Smooth muscle cell (in vitro differentiated cells): Measurements from ENCODE around the gene TMEM247. TPM values are rescaled to one million over a fixed set of nuclear protein-coding genes. Genes with fewer than 3 reads are reported as not detected.

Experiments
- DNase-seq: peaks from one replicate; lab custom pipeline; 2025; ENCODE audit not compliant: unreplicated experiment; lab: John Stamatoyannopoulos, UW
- H2AFZ ChIP-seq: fragments of 200-600 bp; sonication (generic); 2 replicates; pipeline ENCODE4 v1.6.0; 2016; ENCODE audit warnings: antibody characterized with exemption, low read depth, mild to moderate bottlenecking
- H3F3A ChIP-seq: fragments of 200-600 bp; sonication (generic); 2 replicates; pipeline ENCODE4 v1.6.0; 2017; ENCODE audit warnings: antibody characterized with exemption, low read depth
- H3K27ac ChIP-seq: fragments of 200-600 bp; sonication (generic); 2 replicates; pipeline ENCODE4 v1.5.1; 2016; ENCODE audit warnings: low read depth, mild to moderate bottlenecking
- H3K27me3 ChIP-seq: fragments of 200-600 bp; sonication (generic); 2 replicates; pipeline ENCODE4 v1.6.1; 2016; ENCODE audit warnings: low read depth, mild to moderate bottlenecking
- H3K36me3 ChIP-seq: fragments of 200-600 bp; sonication (generic); 2 replicates; pipeline ENCODE4 v1.5.1; 2016; ENCODE audit warnings: low read depth
- H3K4me1 ChIP-seq: fragments of 200-600 bp; sonication (generic); 2 replicates; pipeline ENCODE4 v1.5.1; 2016; ENCODE audit warnings: low read depth
- H3K4me2 ChIP-seq: fragments of 200-600 bp; sonication (generic); 2 replicates; pipeline ENCODE4 v1.6.0; 2016; ENCODE audit warnings: mild to moderate bottlenecking
- H3K4me3 ChIP-seq: fragments of 200-600 bp; sonication (generic); 2 replicates; pipeline ENCODE4 v1.5.1; 2016; ENCODE audit warnings: mild to moderate bottlenecking
- H3K79me2 ChIP-seq: fragments of 200-600 bp; sonication (generic); 2 replicates; pipeline ENCODE4 v1.6.0; 2016; ENCODE audit warnings: low read depth, mild to moderate bottlenecking
- H3K9ac ChIP-seq: fragments of 200-600 bp; sonication (generic); 2 replicates; pipeline ENCODE4 v1.6.0; 2016; ENCODE audit warnings: low read depth
- H3K9me3 ChIP-seq: fragments of 200-600 bp; sonication (generic); replicated peaks from 2 replicates; pipeline ENCODE4 v1.5.1; 2016; ENCODE audit warnings: low read depth
- H4K20me1 ChIP-seq: fragments of 200-600 bp; sonication (generic); 2 replicates; pipeline ENCODE4 v1.6.0; 2016; ENCODE audit warnings: low read depth
- WGBS: methylation state at CpG from one replicate; pipeline ENCODE4 v1.1.7; 2016; ENCODE audit warnings: low lambda C conversion rate; 5-methylcytosine and 5-hydroxymethylcytosine counted together
- polyA plus RNA-seq: library from polyadenylated mRNA; unstranded; fragments of >200 nt; fragmentation: Nextera tagmentation; extraction: Ambion mirVana; gene quantifications from 2 replicates; pipeline ENCODE4 v1.2.1, GENCODE V29; 2016
- total RNA-seq: library from RNA; depleted of rRNA; stranded (reverse); fragments of >200 nt; gene quantifications from 2 replicates; pipeline ENCODE4 v1.2.3, GENCODE V29; 2014
- TF ChIP-seq, protein P1 (sequence below): fragments of 200-600 bp; sonication (generic); IDR thresholded peaks from 2 replicates; pipeline ENCODE4 v1.5.1; 2017; ENCODE audit warnings: borderline replicate concordance, mild to moderate bottlenecking, antibody characterized with exemption; ENCODE audit not compliant: insufficient read depth, poor library complexity, severe bottlenecking

TMEM247 gene
- total and polyA plus RNA-seq, 2 experiments from 2014 or later = not detected

DNA sequence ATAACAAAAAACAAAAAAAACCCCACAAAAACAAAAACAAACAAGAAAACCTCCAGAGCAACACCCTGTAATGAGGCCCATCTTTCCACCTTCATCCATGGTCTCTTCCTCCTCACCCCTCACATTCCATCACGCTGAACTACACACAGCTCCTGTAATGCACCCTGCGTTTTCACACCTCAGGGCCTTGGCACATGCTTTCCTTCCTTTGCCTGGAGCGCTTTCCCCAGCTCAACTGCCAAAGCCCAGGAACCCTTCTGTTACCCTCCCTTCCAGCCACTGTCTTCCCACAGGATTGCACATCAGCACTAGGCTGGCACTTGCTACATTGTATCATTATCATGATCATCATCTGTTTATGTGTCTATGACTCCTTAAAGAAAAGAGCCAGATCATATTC, 29.4 kb downstream of the TMEM247 start:
- no peak overlapping the region for H3K4me2 ChIP-seq
- no peaks in the 10 kb centered on the region for H3K9me3 ChIP-seq
- no peaks in the 10 kb centered on the region for H3K36me3 ChIP-seq
- DNase-seq = no peak
- no peaks in the 10 kb centered on the region for H3K27me3 ChIP-seq
- H3K4me3 ChIP-seq = no peak overlapping the region
- H3K9ac ChIP-seq = no peak overlapping the region
- H2AFZ ChIP-seq = no peak overlapping the region
- H3F3A ChIP-seq = no peaks in the 10 kb centered on the region
- H3K79me2 ChIP-seq = no peaks in the 10 kb centered on the region
- no peaks in the 10 kb centered on the region for H3K4me1 ChIP-seq
- no peak overlapping the region for H3K27ac ChIP-seq
- TF ChIP-seq, protein P1, sequence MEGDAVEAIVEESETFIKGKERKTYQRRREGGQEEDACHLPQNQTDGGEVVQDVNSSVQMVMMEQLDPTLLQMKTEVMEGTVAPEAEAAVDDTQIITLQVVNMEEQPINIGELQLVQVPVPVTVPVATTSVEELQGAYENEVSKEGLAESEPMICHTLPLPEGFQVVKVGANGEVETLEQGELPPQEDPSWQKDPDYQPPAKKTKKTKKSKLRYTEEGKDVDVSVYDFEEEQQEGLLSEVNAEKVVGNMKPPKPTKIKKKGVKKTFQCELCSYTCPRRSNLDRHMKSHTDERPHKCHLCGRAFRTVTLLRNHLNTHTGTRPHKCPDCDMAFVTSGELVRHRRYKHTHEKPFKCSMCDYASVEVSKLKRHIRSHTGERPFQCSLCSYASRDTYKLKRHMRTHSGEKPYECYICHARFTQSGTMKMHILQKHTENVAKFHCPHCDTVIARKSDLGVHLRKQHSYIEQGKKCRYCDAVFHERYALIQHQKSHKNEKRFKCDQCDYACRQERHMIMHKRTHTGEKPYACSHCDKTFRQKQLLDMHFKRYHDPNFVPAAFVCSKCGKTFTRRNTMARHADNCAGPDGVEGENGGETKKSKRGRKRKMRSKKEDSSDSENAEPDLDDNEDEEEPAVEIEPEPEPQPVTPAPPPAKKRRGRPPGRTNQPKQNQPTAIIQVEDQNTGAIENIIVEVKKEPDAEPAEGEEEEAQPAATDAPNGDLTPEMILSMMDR = no peak
- H4K20me1 ChIP-seq = no peaks in the 10 kb centered on the region
- 97% methylated on average over 3 of the region's 3 CpGs for WGBS

DNA sequence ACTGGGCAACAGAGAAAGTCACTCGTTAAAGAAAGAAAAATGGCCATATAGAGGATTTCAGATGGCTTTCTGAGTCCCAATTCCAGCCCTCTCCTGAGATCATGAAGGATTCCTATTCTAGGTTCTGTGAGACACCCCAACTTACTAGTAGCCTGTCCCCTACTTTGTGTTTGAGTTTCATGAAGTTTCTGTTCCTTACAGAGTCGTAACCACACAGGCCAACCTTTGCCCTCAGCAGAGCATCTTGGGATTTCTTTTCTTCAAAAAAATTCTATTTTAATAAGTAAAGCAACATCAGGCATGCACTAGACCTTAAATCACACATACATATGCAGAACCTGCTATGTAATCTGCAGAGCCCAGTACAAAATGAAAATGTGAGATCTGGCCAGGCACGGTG, 30.4 kb downstream of the TMEM247 start:
- no peak for DNase-seq
- H3K36me3 ChIP-seq = no peaks in the 10 kb centered on the region
- no peaks in the 10 kb centered on the region for H3K27me3 ChIP-seq
- TF ChIP-seq, protein P1 = no peak
- H3K4me1 ChIP-seq = no peaks in the 10 kb centered on the region
- no peak overlapping the region for H3K4me2 ChIP-seq
- H3F3A ChIP-seq = no peaks in the 10 kb centered on the region
- H3K79me2 ChIP-seq = no peaks in the 10 kb centered on the region
- no peak overlapping the region for H3K9ac ChIP-seq
- no peak overlapping the region for H2AFZ ChIP-seq
- H3K27ac ChIP-seq = no peak overlapping the region
- no peak overlapping the region for H3K4me3 ChIP-seq
- 96% methylated on average over 3 of the region's 3 CpGs for WGBS
- H4K20me1 ChIP-seq = no peaks in the 10 kb centered on the region
- peaks cover under 1% of the 10 kb centered on the region for H3K9me3 ChIP-seq

DNA sequence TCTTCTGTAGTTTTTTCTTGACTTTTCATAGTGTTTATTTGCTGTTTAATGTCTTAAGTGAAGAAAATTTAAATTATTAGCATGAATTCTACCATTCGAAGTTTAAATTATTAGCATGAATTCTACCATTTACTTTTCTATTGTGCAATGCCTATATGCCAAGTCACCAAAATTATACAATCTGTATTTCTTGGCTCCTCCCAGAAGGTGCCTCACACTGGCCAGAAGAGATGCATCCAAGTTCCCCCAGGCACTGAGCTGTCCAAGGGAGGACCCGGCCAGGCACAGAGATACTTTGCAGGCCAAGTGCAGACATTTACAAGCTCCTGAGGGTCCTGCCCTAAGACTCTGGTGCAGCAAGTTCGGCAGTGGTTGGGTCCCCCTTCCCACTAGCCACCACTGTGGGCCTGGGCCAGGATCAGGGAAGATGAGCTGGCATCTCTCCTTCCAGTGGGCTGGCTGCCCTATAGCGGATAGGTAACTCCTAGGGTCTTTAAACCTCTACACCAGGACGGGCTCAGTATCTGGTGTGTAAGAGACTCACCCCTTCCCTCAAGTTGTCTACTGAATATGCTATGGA, 31.3 kb downstream of the TMEM247 start:
- Histone ChIP-seq H3K4me2 (no peak overlapping the region), H3K9me3 (peaks cover 9% of the 10 kb centered on the region), H2AFZ (no peak overlapping the region), H3K4me3 (no peak overlapping the region), H3K9ac (no peak overlapping the region), H4K20me1 (no peaks in the 10 kb centered on the region), H3K4me1 (no peaks in the 10 kb centered on the region), H3K27me3 (no peaks in the 10 kb centered on the region), H3K36me3 (no peaks in the 10 kb centered on the region), H3F3A (no peaks in the 10 kb centered on the region), H3K79me2 (no peaks in the 10 kb centered on the region), H3K27ac (no peak overlapping the region)
- TF ChIP-seq, protein P1 = no peak
- 88% methylated on average over 5 of the region's 5 CpGs for WGBS
- DNase-seq = no peak

DNA sequence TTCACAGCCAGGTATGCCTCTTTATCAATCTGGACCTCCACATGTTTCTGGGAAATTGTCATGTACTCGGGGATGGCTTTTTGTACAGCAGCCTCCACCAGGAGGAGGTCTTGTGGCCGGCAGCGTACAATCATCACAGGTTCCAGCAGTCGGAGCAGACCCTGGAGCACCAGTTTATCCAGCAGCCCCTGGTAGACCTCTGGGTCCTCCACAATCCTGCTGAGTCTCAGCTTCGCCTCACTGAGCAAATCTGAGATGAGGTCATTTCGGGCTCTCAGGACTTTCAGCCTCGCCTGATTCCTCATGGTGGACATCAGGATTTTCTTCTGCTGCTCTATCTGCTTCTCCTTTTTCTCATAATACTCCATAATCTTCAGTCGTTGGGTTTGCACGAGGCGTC, 32.8 kb downstream of the TMEM247 start:
- no peak overlapping the region for H3K27ac ChIP-seq
- H4K20me1 ChIP-seq = no peaks in the 10 kb centered on the region
- H2AFZ ChIP-seq = no peak overlapping the region
- H3K9me3 ChIP-seq = peaks cover 13% of the 10 kb centered on the region
- no peaks in the 10 kb centered on the region for H3K4me1 ChIP-seq
- no peaks in the 10 kb centered on the region for H3K79me2 ChIP-seq
- no peak overlapping the region for H3K4me3 ChIP-seq
- no peak for DNase-seq
- H3K27me3 ChIP-seq = no peaks in the 10 kb centered on the region
- no peak overlapping the region for H3K9ac ChIP-seq
- WGBS = 88% methylated on average over 10 of the region's 10 CpGs
- H3K36me3 ChIP-seq = peaks cover 5% of the 10 kb centered on the region
- TF ChIP-seq, protein P1 = no peak
- no peak overlapping the region for H3K4me2 ChIP-seq
- no peaks in the 10 kb centered on the region for H3F3A ChIP-seq
